Gastroesophageal sphincter (tissue), 4 donors: Measurements from ENCODE around the gene BCS1L. TPM values are rescaled to one million over a fixed set of nuclear protein-coding genes. Genes with fewer than 3 reads are reported as not detected.

Source experiments
- ATAC-seq: fragments of 150-250 bp; one replicate; pipeline ENCODE4 v1.9.1; 2016; ENCODE audit warnings: mild to moderate bottlenecking, moderate library complexity
- H3K27ac ChIP-seq, 4 donors: fragments of 200-600 bp; sonication (generic) in 3 of 4; 1 replicate in 3 of 4; 2 replicates in 1 of 4; pipeline ENCODE4 v1.5.1; 2016 to 2019
- H3K27me3 ChIP-seq: fragments of 200-600 bp; sonication (generic); one replicate; pipeline ENCODE4 v1.5.1; 2019
- H3K36me3 ChIP-seq, 2 donors: fragments of 200-600 bp; sonication (generic); one replicate each; pipeline ENCODE4 v1.5.1; 2019; ENCODE audit warnings: control low read depth in 1 of 2
- H3K4me1 ChIP-seq, 3 donors: fragments of 200-600 bp; sonication (generic); 1 replicate in 2 of 3; 2 replicates in 1 of 3; pipeline ENCODE4 v1.5.1; 2016 to 2019; ENCODE audit warnings: control low read depth in 2 of 3
- H3K4me3 ChIP-seq, 2 donors: fragments of 200-600 bp; sonication (generic); one replicate each; pipeline ENCODE4 v1.5.1; 2019; ENCODE audit warnings: mild to moderate bottlenecking in 1 of 2, moderate library complexity in 1 of 2
- H3K9me3 ChIP-seq, 3 donors: fragments of 200-600 bp; sonication (generic); one replicate each; pipeline ENCODE4 v1.5.1; 2017 to 2019; ENCODE audit warnings: control low read depth in 2 of 3
- EP300 ChIP-seq: sonication (generic); formaldehyde crosslinking; IDR thresholded peaks from one replicate; pipeline ENCODE4 v1.6.1; 2017; ENCODE audit warnings: antibody characterized with exemption, mild to moderate bottlenecking
- POLR2A ChIP-seq, 2 donors: fragments of 450-650 bp; IDR thresholded peaks; one replicate each; pipeline ENCODE4 v1.6.1; 2017; ENCODE audit warnings: antibody characterized with exemption in 2 of 2, mild to moderate bottlenecking in 2 of 2, moderate library complexity in 1 of 2
- POLR2AphosphoS5 ChIP-seq: sonication (generic); formaldehyde crosslinking; IDR thresholded peaks from one replicate; pipeline ENCODE4 v1.6.1; 2017; ENCODE audit warnings: antibody characterized with exemption
- WGBS, 2 donors: methylation state at CpG; one replicate each; pipeline ENCODE4 v1.1.5; 2018; ENCODE audit warnings: low coverage in 1 of 2; 5-methylcytosine and 5-hydroxymethylcytosine counted together
- total RNA-seq, 4 donors: library from RNA; depleted of rRNA; stranded (reverse); fragments of >200 nt; gene quantifications; one replicate each; pipeline ENCODE4 v1.1.0, GENCODE V29; 2016
- TF ChIP-seq, protein P1 (sequence below), 4 experiments: fragments of 200-600 bp in 2 of 4; fragments of 450-650 bp in 2 of 4; sonication (generic) in 1 of 4; IDR thresholded peaks; one replicate each; pipeline ENCODE4 v1.5.1; 2017 to 2019; ENCODE audit warnings: antibody characterized with exemption in 4 of 4, mild to moderate bottlenecking in 2 of 4, moderate library complexity in 2 of 4

BCS1L gene
- total RNA-seq, 4 donors from 2014 or later, result 24.3 to 37.4 (median 29.9) TPM

DNA sequence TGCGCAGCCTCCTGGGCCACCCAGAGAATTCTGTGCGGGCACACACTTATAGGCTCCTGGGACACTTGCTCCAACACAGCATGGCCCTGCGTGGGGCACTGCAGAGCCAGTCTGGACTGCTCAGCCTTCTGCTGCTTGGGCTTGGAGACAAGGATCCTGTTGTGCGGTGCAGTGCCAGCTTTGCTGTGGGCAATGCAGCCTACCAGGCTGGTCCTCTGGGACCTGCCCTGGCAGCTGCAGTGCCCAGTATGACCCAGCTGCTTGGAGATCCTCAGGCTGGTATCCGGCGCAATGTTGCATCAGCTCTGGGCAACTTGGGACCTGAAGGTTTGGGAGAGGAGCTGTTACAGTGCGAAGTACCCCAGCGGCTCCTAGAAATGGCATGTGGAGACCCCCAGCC lies 39.4 kb downstream of the BCS1L start:
- H3K4me1 ChIP-seq, result no peaks in the 10 kb centered on the region
- H3K27me3 ChIP-seq, result no peaks in the 10 kb centered on the region
- H3K36me3 ChIP-seq, result peaks cover 0 to 80% of the 10 kb centered on the region in 2 donors
- no peak overlapping the region for H3K4me3 ChIP-seq
- 76% methylated on average over 3 of the region's 8 CpGs; no CpG with 5 or more reads in 1 of the 2 donors for WGBS, 2 donors
- H3K27ac ChIP-seq, result no peak overlapping the region
- no peaks in the 10 kb centered on the region for H3K9me3 ChIP-seq
- no peak for TF ChIP-seq POLR2A (IDR thresholded peaks at IDR 0.05)
- TF ChIP-seq EP300, result no peak
- TF ChIP-seq, protein P1, sequence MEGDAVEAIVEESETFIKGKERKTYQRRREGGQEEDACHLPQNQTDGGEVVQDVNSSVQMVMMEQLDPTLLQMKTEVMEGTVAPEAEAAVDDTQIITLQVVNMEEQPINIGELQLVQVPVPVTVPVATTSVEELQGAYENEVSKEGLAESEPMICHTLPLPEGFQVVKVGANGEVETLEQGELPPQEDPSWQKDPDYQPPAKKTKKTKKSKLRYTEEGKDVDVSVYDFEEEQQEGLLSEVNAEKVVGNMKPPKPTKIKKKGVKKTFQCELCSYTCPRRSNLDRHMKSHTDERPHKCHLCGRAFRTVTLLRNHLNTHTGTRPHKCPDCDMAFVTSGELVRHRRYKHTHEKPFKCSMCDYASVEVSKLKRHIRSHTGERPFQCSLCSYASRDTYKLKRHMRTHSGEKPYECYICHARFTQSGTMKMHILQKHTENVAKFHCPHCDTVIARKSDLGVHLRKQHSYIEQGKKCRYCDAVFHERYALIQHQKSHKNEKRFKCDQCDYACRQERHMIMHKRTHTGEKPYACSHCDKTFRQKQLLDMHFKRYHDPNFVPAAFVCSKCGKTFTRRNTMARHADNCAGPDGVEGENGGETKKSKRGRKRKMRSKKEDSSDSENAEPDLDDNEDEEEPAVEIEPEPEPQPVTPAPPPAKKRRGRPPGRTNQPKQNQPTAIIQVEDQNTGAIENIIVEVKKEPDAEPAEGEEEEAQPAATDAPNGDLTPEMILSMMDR (IDR thresholded peaks at IDR 0.05), result no peak
- no peak for TF ChIP-seq POLR2AphosphoS5
- ATAC-seq, result no peak

DNA sequence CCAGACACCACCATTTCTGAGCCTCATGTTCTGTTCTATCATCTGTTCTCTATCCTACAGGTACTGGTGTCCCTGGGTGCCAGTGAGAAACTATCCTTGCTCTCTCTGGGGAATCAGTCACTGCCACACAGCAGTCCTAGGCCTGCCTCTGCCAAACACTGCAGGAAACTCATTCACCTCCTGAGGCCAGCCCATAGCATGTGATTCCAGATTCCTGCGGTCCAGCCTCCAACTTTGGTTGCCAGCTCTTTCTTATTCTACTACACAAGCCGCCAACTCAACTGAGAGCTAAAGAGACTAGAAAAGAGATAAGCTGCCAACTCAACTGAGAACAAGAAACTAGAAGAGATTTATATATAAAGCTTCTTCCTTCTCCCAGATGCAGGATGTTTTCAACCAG lies 42.3 kb downstream of the BCS1L start:
- ATAC-seq, result no peak
- H3K27ac ChIP-seq, result no peak overlapping the region

DNA sequence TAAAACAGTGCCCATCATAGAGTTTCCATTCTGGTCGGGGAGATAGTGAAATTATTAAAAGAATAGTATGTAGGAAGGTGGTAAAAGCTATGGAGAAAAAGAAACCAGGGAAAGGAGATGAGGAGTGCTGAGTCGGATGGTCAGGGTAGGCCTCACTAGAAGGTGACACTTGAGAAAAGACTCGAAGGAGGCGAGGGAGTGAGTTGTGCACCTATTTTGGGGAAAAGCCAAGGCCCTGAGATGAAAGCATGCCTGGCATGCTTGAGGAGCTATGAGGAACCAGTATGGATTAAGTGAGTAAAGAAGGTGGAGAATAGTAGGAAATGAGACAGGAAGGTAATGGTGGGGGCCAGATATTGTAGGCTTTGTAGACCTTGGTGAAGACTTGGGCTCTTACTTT lies 43.9 kb downstream of the BCS1L start:
- H3K27me3 ChIP-seq, result no peaks in the 10 kb centered on the region
- WGBS, 2 donors, result 85 to 87% methylated on average over 3 to 4 of the region's 4 CpGs
- H3K4me1 ChIP-seq, result no peaks in the 10 kb centered on the region
- no peak for TF ChIP-seq POLR2AphosphoS5
- no peak for TF ChIP-seq EP300
- TF ChIP-seq POLR2A (IDR thresholded peaks at IDR 0.05), result no peak
- TF ChIP-seq, protein P1 (IDR thresholded peaks at IDR 0.05), result no peak
- no peak for ATAC-seq
- no peaks in the 10 kb centered on the region for H3K9me3 ChIP-seq
- no peak overlapping the region for H3K27ac ChIP-seq
- H3K4me3 ChIP-seq, result no peak overlapping the region
- H3K36me3 ChIP-seq, result peaks cover 0 to 42% of the 10 kb centered on the region in 2 donors

More for the DNA sequence above, 42.3 kb downstream of the BCS1L start:
- Histone ChIP-seq H3K4me3 (no peak overlapping the region), H3K27me3 (no peaks in the 10 kb centered on the region), H3K4me1 (no peaks in the 10 kb centered on the region), H3K36me3 (peaks cover 0 to 57% of the 10 kb centered on the region in 2 donors), H3K9me3 (no peaks in the 10 kb centered on the region)
- no peak for TF ChIP-seq POLR2A (IDR thresholded peaks at IDR 0.05)
- TF ChIP-seq EP300, result no peak
- TF ChIP-seq POLR2AphosphoS5, result no peak
- TF ChIP-seq, protein P1 (IDR thresholded peaks at IDR 0.05), result no peak
- WGBS, 2 donors, result 87 to 100% methylated on average over 2 of the region's 2 CpGs

DNA sequence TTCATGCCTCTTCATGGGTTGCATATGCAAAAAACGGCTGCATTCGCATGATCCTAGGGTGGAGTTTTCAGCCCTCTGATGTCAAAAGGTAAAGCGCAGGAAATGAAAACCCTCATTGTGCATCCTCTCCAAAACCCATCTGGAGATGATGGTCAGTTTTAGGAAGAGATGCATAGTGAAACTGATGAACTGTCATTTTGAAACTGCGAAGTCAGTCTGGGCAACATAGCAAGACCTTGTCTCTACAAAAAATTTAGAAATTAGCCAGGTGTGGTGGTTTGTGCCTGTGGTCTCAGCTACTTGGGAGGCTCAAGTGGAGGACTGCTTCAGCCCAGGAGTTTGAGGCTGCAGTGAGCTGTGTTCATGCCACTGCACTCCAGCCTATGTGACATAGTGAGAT lies 48.6 kb downstream of the BCS1L start:
- peaks cover 0 to 22% (median 3%) of the 10 kb centered on the region in 3 donors for H3K4me1 ChIP-seq
- H3K9me3 ChIP-seq, result no peaks in the 10 kb centered on the region
- H3K4me3 ChIP-seq, result no peak overlapping the region
- no peak overlapping the region for H3K27ac ChIP-seq
- WGBS, 2 donors, result 73 to 88% methylated on average over 4 of the region's 4 CpGs
- TF ChIP-seq EP300 (no peak), POLR2AphosphoS5 (no peak)
- H3K27me3 ChIP-seq, result no peaks in the 10 kb centered on the region
- ATAC-seq, result no peak
- no peaks in the 10 kb centered on the region for H3K36me3 ChIP-seq

DNA sequence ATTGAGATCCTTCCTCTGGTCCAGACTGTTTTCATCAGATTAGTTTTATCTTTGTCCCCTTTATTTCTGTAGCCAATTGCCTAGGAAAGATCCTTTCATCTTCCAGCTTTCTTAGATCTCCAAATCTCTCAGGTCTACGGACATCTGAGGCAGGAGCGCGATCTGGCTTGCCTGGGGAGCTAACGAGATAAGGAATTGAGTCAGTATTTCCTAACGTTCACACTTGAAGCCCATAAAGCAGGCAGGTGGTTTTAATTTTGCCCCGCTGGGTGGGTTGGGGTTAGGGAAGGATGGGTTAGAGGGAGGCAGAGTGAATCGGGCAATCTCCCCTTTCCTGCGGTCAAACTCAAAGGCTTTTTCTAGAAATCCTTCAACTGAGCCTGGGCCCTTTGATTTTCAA lies 50.4 kb downstream of the BCS1L start:
- H3K4me3 ChIP-seq, result no peak overlapping the region
- H3K36me3 ChIP-seq, result no peaks in the 10 kb centered on the region
- H3K9me3 ChIP-seq, result no peaks in the 10 kb centered on the region
- no peak for ATAC-seq
- TF ChIP-seq, protein P1 (IDR thresholded peaks at IDR 0.05), result no peak
- no peak for TF ChIP-seq POLR2AphosphoS5
- no peak for TF ChIP-seq EP300
- no peak for TF ChIP-seq POLR2A (IDR thresholded peaks at IDR 0.05)
- H3K27ac ChIP-seq, result no peak overlapping the region
- peaks cover 0 to 26% (median 3%) of the 10 kb centered on the region in 3 donors for H3K4me1 ChIP-seq
- WGBS, 2 donors, result 82 to 87% methylated on average over 5 to 7 of the region's 8 CpGs
- no peaks in the 10 kb centered on the region for H3K27me3 ChIP-seq
